Non-pigmented ciliary epithelial cell (primary cell): ENCODE results near the gene CELF2.

Source experiments
- DNase-seq: peaks from one replicate; pipeline ENCODE4 v3.0.0-alpha.2; 2010; ENCODE audit warnings: low read depth

The CELF2 gene

DNA sequence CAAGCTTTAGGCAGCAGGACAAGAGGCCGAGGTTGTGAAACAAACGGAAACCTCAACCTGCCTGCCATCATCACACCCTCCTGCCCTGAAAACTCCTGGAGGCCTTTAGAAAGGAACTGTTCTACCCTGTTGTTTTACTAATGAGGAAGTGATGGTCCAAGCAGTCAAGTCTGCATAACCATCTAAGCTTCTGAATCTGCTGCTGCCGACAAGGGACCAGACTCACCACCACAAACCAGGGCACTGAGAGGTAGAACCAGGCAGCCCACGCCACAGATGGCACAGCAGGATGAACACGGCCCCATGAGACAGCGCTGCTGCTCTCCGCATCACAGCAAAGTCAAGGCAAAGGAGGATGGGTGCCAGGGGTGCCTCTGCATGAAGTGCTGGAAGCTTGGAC lies 209.4 kb downstream of the CELF2 start:
- DNase-seq = no peak

DNA sequence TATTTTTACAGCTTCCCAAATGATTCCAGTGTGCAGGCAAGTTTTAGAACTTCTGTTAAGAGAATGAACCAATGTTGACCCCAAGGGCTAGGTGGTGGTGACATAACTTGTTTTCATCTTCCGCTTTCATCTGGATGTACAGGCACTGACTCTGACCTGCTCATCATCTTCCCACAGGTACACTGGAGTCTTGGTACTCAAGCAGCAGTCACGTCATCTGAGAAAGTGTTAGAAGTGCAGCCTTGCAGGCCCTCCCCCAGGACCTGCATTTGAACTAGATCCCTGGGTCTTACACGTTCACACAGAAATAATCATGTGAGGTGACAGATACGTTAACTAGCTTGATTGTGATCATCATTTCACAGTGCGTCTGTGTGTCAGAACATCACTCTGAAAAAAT lies 212.2 kb downstream of the CELF2 start:
- DNase-seq = no peak

DNA sequence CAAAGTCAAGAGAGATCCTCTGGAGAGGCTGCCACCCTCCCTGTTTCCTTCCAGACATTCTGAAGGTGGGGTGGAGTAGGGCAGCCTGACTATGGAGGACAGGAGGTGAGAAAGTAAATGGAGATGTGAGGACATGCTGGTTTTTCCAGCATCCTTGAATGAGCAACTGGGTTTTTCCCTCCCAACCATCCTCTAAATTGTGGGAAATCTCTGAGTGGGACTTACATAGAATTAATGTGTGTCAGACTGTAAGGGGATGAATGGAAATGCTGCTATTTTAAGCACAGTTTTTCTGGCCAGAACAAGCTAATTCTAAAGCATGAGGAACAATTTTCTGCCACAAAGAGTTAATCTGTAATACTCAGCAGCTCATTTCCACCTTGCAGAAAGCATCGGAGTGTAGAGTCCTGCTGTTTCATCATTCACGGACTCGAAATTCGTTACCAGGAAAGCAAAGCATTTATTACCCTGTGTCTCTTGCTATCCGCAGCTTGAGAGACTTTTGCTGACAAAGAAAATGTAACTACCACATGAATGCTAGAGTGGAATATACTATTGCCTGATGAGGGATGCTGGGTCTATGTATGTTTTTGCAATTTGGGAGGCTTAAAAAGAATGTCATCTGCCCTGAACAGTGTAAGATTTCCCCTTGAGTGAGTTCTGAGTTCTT lies 213.0 kb downstream of the CELF2 start:
- no peak for DNase-seq

DNA sequence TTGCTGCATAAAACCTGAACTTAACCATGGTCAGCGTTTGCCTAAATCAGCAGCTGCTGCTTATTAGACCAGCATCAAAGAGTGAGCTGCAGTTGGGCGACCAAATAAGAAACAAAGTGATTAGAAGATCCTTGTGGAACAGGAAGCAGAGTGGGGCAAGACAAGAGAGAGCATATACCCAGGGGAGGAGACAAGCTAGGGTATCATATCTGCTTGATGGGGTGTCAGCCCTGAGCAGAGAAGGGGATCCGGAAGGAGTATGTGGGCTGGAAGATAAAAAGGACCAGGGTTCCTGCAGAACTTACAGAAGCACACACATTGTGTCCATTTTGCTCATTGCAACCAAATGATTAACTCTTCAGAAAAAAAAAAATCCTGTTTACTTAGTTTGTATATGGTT lies 213.6 kb downstream of the CELF2 start:
- no peak for DNase-seq

DNA sequence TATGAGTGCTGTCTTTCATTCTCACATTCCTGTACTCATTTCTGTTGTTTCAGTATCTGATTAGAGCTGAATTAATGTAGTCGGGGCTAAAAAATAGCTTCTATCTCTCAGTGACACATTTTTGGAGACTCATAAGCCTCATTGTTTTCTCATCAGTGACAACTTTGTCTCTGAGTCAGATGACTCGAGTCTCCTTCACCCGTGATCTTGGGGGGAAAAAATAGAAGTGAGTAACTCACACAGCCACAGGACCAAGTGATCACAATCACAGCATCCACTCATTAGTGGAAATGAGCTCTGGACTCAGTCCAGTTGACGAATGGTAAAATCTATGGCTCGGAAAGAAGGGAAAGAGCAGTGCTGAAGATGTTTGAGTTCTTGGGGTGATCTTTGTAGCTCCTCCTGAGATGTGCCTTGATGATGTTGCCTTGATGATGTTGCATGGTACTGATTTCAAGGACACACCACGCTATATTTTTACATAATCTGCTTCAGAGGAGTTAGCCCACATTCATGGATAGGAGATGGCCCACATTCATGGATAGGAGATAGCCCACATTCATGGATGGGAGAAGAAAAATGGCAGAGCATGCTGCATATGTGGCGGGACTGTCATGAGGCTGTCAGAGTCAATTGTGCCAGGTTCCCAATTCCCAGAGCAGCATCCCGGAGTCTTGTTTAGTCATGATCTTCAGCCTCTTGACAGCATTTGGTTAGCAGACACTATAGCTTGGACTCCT lies 214.7 kb downstream of the CELF2 start:
- no peak for DNase-seq

DNA sequence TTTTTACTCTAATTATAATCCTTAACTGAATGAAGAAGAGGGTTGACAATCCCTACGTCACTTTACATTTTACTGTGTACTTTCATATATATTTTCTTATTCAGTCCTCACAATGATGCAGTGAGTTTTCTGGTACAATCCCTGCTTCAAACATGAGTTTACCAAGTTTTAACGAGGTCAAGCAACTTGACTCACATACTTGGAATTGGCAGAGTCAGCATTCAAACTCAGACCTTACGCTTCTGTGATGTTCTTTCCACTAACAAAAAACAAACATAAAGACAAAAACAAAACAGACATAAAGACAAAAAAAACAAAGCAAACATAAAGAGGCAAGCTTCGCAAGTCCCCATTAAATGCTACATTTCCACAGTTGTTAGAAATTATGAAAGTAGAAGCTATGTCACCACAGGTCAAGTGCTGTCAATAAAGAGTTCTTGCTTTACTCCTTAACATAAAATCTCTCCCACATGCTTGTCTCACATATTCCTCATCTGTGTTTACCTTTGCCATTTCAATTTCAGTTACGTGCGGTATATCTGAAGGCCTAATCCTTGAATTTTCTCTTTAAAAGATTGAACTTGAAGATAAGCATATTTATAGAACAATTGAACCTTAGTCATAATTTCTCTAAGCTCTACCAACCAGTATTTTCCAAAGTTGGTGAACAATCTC lies 217.3 kb downstream of the CELF2 start:
- no peak for DNase-seq

DNA sequence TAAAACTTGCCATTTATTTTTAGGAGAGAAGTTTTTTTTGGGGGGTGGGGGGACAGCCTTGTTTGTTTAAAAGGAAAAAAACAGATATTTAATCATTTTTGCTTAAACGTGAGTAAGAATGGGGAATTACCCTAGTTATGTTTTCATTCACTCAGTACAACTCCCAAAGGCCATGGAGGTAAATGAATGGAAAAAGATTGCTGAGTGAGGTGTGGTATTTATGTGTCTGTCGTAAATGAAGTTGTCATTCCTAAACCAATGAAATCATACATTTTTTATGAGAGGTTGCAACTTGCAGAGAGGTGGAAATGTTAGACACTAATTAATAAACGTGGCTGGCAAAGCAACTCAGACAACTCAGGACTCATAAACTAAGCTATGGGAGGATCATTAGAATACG lies 218.1 kb downstream of the CELF2 start:
- DNase-seq = no peak

DNA sequence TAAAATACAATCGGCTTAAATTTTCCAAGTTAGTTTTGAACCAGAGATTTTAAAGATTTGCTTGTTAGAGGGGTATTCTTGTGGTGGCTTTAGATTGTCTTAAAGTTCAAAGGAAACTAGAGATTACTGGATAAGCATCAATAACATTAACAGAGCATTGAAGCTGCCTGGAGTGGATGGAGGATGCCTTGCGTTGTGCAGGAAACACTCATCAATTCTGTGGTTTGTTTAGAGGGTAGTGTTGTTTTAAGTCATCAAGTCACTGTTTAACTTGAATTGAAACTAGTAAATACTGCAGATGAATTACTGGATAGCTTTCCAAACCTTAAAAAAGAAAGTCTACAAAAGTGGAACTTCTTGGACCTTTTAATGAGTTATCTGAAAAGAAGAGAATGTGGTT lies 218.6 kb downstream of the CELF2 start:
- no peak for DNase-seq

DNA sequence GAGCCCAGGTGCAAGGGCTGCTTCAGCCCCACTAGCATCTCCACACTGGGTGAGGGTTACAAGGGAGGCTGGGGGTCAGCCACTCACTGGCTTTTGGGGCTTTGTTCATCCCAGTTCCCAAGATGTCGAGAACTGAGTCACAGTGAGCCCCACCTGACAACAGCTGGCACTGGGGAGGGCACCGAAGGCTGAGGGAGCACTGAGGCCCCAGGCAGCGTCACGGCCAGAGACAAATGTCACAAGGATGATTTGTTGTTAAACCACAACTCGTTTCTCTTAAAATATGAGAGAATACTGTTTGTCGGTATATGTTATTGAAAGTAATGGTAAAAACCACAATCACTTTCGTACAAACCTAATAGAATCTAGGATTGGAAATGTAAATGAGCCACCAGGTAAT lies 219.9 kb downstream of the CELF2 start:
- no peak for DNase-seq

DNA sequence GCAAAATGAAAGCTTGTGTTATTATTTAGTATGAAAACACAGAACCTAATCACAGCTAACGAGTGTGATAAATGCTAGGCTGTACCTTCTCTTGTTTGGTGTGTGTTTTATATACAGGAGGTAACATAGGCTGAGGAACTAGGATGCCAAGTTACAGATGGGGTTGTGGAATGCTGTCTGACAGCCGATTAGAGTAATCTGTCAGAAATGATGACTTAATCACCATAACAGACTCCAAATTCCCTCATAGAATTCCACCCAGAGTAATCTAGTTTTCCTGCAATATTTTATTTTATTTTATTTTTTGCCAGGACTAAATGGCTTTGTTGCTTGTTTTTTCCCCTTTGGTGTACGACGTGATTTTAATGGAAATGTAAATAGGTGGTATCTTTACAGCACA lies 221.2 kb downstream of the CELF2 start:
- no peak for DNase-seq

DNA sequence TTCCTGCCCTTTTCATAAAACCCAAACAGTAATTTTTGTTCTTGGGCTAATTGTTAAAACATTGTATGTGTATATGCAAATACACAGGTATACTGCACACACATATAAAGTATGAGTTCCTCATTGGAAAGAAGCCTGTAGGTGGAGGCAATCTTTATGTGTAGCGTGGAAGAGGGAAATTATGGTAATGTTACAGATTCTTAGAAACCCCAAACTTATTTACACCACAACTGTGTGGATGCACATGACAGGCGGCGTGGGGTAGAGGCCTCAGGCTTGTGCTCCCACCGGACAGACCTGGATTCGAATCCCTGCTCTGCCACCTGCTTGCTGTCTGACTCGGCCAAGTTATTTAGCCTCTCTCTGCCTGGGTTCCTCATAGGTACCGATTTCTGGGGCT lies 223.0 kb downstream of the CELF2 start:
- DNase-seq = no peak

DNA sequence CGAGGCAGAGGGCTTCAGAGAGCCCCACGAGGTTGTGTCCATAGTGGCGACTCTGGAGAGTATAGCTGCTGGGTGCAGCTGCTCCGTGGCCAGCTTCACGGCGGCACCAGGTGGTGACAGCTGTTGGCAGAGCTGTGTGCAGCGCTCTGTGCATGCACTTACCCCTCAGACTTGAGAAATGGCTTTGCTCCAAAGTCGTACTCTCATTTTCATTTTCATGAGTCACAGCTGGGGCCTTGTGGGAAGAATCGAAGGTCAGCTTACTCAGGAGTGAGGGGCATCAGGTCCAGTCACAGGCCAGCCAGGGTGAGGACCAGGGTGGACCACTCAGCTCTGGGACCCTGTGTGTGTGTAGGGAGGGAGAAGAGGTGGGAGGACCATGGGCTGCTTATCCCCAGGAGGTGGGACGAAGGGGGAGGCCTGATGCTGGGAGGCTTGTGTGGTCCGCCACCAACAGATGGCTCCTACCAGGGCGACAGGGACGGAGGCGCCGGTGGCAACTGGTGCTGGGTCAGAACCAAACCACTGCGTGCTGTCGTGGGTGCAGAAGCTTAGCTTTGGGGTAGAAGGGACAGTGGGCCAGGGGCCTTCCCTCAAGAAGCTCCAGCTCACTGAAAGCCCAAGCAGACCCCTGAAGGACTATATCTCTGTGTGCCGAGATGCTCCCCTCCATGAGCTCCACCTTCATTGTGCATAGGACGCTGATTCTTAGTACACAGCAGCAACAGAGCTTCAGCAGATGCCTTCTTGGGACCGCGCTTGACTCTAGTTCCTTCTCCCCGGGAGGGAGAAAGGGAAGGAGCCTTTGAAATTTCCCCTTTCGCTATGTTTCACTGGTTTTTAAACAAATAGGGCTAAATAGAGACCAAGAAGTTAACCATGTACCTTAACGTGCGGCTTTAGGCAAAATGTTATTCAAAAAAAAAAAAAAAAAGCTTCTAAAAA lies 225.0 kb downstream of the CELF2 start:
- DNase-seq = no peak

DNA sequence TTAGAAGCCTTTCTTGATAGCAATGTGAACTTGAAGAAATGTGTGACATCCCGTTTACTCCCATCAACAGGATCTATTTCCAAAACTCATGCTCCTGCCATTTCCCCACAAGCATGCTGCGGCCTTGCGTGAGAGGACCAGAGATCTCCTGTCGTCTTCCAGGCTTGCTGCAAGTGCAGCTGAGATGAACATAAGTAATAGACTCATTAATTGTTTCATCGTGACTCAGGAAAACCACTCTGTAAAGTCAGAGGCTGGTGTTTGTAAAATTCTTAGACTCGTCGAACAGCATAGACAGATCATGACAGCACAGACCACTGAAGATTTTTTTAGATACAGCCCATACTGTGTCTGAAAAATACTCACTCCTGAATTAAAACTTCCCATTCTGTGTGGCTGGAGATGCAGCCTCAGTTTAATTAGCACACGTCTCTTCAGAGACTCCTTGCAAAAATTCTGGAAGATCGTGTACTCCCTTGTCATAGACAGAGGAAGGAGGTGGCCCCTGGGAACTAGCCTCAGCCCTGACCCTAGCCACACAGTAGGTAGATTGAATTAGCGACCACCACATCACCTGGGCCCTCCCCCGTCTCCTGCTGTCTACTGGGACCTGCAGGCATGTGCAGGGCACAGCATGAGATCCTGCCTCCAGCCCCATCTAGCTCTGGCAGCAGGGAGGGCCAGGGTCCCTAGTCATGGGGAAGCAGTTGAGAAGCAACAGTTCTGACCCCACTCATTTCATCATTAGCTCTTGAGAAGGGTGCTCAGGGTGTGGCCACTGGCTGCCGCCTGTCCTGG lies 226.0 kb downstream of the CELF2 start:
- DNase-seq = no peak

DNA sequence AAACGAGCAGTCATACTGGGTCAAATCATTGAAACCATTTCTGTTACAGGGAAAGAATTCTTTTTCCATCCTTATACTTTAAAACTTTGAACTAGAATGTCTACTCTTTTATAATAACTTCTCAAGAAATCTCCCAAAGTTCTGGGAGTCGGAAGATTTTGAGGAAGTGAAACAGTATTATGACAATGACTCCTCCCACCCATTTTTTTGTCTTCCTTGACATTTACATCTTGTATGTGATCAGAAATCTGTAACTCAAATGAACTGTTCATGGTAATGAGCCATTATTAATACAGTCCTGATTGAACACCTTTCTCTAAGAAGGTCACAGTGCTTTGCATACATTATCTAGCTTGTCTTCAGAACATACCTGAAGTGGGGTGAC lies 227.4 kb downstream of the CELF2 start:
- no peak for DNase-seq

DNA sequence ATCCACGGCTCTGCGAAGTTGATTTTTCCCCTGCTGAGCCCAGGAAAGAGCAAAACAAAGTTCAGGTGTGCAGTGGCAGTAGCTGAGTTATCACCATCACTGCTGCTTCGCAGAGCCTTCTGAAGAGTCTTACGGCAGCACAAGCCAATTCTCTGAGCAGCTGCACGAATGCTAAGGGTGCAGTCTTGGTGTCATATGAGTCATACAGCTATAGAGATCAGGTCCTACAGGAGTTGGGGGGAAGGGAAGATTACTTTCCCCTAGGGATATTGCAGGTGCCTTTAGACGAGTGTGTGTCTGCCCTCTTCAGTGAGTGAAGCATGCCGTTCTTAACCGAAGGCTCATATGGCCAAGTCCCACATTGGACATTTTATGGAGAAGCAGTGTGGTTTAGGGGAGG lies 227.8 kb downstream of the CELF2 start:
- DNase-seq = no peak

DNA sequence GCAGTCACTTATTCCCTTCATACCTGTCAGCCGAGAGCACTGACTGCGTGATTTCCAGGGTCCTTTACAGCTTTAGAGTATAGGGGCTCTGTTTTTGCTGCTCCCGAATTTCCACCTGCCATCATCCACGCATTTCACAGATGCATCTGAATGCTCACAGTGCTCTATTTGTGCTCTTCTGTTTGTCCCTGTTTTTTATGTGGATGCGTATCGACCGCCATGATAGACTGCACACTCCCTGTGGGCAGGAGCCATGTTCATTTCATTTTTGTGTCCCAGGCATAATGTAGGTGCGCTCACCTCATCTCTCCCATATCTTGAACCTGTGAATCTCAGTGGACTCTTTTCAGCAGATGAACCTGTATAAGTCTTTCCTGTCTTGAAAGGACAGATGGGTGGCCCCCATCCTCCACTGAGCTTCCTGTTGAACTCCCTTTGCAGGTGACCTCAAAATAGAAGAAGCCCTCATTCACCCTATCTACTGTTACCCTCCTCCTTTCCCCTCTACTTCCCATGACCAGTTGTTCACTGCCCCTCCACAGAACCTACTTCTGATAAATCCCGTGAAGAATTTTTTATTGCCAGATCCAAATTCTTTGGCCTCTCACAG lies 228.4 kb downstream of the CELF2 start:
- DNase-seq = no peak

DNA sequence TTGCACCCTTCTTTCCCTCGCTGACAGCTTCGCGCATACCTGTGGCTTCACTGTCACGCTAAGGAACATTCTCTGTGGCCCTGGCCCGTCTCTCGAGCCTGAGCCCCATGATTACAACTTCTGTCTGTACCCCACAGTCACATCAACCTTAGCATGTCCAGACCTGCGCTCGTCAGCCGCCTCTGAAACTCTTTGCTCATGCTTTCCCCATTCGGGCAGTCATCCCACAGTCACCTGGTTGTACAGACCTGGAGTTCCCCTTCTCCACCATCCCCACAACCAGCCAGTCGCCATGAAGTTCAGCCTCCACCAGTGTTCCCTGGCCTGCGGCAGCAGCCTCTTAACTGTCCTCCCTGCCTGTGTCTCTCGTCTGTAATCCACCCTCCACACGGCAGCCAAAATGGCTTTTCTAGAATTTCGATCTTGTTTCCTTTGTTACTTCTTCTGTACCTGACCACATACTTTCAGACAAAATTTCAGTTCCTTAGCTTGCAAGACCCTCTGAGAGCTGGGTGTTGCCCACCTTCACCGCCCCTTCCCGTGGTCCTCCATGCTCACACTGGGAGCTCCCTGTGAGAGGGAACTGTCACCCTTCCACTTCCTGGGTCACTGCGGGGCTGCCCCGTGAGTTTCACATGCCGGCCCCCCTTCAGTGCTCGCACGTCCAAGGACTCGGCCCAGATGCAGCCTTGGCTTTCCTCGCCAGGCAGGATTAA lies 229.2 kb downstream of the CELF2 start:
- no peak for DNase-seq

DNA sequence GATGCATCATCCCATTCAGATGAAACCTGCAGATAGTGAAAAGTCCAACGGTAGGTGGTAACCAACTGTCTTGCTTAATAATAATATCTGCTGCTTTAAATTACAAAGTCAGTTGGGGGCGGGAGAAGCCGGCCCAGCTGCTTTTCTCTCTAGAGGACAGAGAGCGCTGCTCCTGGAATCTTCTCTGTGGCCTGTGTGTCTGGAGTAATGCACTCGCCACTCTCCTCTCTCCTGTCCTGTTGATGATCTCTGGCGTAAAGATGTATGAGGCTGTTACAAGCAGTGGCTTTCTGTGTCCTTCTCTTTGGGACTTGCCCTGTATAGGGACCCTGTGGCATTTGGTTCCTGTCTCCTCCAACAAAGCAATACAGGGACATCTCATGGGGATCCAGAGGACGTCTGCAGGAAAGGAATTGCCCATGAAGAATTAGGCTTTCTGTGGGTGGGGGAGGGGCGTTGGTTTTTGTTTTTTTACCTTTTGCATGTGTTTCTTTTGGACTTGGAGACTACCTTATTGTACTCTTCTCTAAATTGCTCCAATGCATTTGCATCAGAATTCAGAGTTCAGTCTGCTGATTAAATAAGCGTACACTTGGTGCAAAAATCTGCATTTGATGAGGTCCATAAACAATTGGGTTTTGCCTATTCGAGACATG lies 231.6 kb downstream of the CELF2 start:
- DNase-seq = no peak

DNA sequence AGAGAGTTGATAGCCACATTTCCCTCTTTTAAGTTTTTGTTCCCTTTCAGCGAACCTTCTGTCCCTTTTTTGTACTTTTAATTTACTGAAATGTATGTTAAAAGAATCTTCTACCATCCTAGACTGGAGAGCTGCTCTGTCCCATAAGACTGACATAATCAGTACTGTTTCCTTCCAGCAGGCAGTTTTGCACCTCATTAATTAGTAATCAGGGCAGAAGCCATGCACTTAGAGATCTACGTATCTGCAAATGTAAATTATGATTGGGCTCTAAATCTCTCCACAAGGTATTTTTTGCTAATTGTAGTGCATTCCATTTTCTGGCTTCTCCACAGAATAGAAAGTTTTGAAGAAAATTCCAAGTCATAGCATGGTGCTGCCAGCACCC lies 232.1 kb downstream of the CELF2 start:
- no peak for DNase-seq

DNA sequence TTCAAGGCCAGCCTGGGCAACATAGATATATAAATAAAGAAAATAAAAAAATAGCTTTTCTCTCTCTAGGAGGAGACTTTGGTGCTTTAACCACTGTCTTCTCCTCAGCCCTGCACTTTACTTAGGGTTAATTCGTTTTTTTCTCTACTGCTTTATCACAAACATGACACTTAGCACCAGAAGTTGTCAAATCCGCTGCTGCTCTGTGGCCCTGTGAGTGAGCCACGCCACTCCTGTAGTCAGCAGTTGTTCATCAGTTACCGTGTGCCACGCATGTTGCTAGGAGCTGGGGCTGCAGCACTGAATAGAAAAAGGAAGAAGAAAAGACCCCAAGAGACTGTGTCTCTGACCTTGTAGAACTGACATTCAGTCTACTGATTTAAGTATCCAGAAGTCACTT lies 232.6 kb downstream of the CELF2 start:
- DNase-seq = no peak
